LHCN-M2 (cell line): ENCODE data around the gene TIGIT. TPM values are rescaled to one million over a fixed set of nuclear protein-coding genes. Genes with fewer than 3 reads are reported as not detected.
"Not testable (repeated sequence)": the region's sequence is repeated elsewhere in the genome, so short reads cannot be mapped to it uniquely, and the experiment has no call there.

Experiments used
- DNase-seq: peaks from one replicate; pipeline ENCODE4 v3.0.0-alpha.2; 2012; ENCODE audit warnings: low read depth
- polyA plus RNA-seq: library from polyadenylated mRNA; unstranded; fragments of >200 nt; gene quantifications from one replicate; pipeline ENCODE4 v1.2.1, GENCODE V29; 2012; ENCODE audit warnings: missing spikeins
- total RNA-seq: library from RNA; depleted of rRNA; stranded (reverse); fragments of >200 nt; gene quantifications from 2 replicates; pipeline ENCODE4 v1.2.3, GENCODE V29; 2014; rRNA removed

The TIGIT gene
- not detected in 2 replicates for total RNA-seq
- polyA plus RNA-seq, result not detected

DNA sequence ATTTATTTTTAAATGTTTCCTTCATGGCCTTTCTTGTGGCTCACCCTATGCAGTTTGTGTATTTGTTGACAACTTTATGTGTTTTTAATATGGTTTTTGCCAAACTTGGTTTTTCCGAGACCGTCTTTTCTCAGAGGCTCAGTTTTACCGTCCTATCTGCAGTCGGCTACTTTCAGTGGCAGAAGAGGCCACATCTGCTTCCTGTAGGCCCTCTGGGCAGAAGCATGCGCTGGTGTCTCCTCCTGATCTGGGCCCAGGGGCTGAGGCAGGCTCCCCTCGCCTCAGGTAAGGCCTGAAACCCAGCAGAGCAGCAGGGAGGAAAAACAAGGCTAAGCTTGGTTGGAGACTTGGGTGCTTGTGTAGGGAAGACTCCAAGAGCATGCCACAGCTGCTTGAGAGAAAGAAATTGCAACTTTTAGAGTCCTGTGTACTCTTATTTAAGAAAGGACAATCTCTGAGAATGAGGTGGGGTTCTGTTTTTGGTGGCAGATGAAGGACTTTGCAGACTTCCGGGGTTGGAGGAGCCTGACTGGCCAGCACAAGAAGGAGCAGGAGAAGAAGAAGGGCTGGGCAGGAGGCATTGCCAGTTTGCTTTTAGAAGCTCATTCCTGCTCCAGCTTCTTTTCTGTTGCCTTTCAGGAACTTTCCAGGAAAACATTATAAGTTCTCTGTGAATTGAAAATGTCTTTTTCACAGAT lies at the start of gene TIGIT:
TIGIT (plus strand) TSS at position 191 of the 698 bp plus-strand sequence; CDS start at position 225, 34 bp downstream.
- no peak for DNase-seq

- no peak for DNase-seq
Measured at GRCh38 chr3:114252954-114253353, 40.9 kb upstream of the TIGIT start.

DNA sequence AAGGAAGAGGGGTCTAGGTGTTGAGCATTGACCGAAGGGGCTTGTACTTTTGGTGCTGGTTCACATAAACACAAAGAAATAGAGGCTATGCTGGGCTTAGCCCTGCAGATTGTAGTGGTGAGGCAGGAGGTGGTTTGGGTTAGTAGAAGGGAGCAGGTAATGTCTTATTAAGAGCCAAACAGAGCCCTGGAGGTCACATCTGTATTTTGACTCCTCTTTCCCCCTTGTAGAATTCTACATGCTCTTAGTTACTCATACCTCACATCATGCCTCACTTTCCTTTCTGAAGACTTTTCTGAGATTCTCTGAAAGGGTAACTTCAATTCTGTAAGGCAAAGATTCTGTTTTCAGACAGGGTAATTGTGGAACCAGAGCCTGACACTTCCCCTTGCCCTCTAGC lies 40.3 kb upstream of the TIGIT start:
- no peak for DNase-seq

- DNase-seq, result no peak
Measured at GRCh38 chr3:114259566-114259965, 34.3 kb upstream of the TIGIT start.

DNA sequence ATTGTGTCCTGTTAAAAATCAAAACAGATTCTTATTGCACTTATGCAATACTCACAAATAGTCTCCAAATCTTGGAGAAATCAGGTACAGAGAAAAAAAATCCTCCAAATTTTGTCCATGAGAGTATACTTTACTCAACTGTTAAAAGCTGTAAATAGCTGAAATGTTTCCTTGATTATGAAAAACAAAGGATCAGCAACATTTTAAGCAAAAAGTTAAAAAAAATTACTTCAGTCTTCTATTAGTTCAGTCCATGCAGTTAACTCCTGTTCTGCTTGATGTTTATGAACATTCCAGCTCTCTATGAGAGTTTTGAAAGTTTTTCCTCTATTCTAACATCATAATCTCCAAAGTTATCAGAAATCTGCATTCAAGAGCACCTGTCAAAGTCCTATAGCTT lies 33.7 kb upstream of the TIGIT start:
- no peak for DNase-seq

- DNase-seq, result no peak
Measured at GRCh38 chr3:114270019-114270418, 23.8 kb upstream of the TIGIT start.

DNA sequence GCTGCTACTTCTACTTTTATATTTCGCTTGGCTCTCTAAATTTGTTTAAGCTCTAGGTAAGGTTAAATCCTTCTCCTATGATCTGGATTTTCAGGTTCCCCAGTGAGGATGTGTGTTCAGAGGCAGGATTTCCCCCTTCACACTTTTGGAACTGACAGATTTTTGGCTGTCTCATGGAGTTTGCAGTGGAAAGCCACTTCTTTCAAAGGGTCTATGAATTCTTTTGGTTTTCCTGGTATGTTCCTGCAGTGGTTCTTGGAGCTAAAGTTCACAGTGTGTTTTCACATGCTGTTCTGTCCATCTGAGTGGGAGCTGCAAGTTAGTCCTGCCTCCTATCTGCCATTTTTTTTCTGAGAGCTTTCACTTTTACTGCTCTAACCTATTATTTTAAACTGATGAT lies 21.6 kb upstream of the TIGIT start:
- DNase-seq, result peak; percentile 17

GRCh38 chr3:114274929-114275328 lies 18.9 kb upstream of the TIGIT start:
- DNase-seq, result peak; percentile 67

- DNase-seq, result not testable (repeated sequence)
Measured at GRCh38 chr3:114276856-114277255, 17.0 kb upstream of the TIGIT start.

- DNase-seq, result no peak
Measured at GRCh38 chr3:114284644-114285043, 9.2 kb upstream of the TIGIT start.

DNA sequence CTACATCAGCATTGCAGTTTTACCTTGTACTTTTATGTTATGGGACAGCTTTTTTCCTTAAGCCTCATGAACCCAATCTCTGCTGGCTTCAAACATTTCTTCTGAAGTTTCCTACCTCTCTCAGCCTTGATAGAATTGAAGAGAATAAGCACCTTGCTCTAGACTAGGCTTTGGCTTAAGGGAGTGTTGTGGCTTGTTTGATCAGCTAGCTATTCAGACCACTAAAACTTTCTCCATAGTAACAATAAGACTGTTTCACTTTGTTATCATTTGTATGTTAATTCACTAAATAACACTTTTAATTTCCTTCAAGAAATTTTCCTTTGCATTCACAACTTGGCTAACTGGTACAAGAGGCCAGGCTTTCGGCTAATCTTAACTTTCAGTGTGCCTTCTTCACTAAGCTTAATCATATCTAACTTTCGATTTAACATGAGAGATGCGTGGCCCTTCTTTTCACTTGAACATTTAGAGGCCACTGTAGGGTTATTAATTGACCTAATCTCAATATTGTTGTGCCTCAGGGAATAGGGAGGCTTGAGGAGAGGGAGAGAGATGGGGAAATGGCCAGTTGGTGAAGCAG lies 8.1 kb upstream of the TIGIT start:
- no peak for DNase-seq

DNA sequence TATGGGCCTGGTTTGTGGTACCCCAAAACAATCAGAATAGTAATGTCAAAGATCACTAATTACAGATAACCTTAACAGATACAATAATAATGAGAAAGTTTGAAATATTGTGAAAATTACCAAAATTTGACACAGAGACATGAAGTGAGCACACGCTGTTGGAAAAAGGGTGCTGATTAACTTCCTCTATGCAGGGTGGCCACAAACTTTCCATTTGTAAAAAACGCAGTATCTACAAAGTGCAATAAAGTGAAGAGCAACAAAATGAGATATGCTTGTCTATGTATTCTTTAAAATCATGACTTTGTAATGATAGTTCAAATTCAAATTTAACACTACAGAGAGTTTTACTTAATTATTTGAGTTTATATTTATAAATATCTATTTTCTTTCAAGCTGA lies 7.6 kb upstream of the TIGIT start:
- no peak for DNase-seq

DNA sequence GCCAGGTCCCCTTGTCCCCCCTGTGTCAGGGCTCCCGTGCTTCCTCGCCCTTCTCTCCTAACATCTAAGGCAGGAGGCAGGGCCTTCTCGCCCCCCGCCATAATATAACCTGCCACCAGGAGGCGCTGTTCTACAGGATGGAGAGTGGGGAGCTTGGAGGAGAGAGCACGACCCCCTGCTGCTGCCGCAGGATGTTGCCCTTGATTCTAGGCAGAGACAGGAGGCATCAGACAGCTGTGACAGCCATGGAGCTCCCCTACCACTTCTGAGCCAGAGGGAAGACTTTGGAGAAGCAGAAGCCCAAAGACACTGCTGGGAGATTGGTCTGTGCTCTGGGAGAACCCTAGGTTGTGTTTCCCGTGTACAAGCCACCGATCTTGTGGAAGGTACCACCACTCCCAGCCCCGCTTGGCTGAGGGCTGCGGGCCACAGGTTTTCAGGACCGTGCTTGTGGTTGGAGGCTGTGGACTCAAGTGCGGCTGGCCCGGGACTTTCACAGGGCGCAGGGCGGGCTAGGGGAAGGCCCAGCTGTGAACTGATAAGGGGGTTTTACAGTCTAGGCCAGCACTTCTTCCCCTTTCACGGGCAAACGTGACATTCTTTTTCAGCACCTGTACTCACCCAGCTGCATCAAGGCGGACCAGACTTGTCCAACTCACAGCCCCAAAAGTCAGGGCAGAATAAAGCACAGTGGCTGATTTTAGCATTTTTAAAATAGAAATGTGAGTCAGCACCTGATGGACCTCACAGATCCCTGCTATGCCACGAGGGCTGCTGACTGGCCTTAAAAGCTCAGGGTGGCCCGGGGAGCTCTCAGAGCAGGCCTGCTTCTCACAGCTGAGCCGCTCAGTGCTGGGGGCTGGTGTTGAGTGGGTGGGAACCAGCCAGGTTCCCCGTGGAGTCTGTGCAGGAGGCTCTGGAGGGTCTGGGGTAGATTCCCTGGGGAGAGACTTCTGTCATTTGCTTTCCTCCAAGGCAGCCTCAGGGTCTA lies 2.6 kb upstream of the TIGIT start:
- peak; percentile 68 for DNase-seq

DNA sequence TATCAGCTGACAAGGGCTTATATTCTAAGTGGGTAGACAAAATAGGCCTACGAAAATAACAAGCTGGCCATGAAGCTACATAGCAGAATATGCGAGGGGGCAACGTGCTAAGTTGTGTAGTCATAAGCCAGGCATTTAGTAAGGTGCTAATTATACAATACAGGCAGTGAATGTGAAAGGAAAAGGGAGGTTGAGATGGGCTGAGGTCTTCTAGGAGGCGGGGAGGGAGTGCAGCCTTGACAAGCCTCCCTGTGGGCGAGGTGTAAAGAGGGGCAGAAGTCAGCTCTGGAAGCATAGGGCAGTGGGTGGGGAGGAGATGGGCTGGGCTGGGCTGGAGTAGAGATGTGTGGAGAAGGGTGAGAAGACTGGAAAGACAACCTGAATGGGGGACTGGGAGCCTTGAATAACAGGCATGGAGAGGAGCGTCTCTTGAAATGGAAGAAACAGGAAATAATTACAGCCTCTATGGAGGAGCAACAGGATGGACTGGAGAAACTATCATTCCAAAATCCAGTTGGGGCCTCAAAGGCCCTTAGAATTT lies 1.2 kb downstream of the TIGIT start:
- DNase-seq, result no peak

- DNase-seq, result no peak
Measured at GRCh38 chr3:114295946-114296345, 2.1 kb downstream of the TIGIT start.

DNA sequence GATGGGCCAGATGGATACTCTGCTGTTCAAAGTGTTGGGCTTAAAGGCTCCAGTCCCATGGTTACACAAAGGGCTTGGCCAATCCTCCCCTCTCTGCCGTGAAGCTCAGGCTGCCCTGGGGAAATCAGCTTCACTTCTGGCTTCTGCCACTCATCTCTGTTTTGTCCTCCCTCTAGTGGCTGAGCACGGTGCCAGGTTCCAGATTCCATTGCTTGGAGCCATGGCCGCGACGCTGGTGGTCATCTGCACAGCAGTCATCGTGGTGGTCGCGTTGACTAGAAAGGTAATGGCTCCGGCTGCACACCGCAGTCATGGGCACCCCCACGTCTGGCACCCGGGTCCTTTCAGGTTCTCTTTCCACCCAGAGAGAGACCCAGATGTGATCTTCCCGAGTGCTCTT lies 5.6 kb downstream of the TIGIT start:
- peak; percentile 23 for DNase-seq

DNA sequence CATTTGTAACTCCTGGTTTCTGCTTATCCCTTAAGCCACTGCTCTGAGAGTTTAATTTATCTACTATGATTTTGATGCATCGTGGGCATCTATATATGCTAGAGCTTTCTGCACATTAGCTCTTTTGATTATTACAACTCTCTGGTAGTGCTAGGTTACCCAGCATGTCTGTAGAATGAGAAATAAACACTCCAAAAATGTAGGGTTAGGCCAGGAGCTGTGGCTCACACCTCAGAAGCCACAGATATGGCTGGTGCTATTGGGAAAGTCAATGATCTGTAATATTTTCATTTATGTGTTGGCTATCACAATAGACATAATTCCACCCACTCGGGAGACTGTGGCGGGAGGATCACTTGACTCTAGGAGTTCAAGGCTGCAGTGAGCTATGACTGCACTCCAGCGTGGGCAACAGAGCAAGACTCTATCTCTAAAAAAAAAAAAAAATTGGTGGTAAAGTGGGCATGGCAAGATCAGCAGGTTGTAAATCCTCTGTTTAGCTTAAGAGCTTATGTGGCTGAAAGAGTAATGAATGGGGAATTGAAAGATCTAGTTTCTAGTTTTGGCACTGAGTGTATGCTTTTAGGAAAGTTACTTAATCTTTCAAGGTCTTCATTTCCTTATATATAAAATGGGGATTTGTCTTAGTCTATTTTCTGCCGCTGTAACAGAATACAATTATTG lies 6.3 kb downstream of the TIGIT start:
- no peak for DNase-seq

GRCh38 chr3:114307222-114307830 lies 13.5 kb downstream of the TIGIT start:
- no peak for DNase-seq

DNA sequence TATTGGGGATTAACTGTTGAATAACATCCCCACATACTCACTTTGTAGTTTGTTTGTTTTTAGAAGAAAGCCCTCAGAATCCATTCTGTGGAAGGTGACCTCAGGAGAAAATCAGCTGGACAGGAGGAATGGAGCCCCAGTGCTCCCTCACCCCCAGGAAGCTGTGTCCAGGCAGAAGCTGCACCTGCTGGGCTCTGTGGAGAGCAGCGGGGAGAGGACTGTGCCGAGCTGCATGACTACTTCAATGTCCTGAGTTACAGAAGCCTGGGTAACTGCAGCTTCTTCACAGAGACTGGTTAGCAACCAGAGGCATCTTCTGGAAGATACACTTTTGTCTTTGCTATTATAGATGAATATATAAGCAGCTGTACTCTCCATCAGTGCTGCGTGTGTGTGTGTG lies 14.0 kb downstream of the TIGIT start:
- no peak for DNase-seq

DNA sequence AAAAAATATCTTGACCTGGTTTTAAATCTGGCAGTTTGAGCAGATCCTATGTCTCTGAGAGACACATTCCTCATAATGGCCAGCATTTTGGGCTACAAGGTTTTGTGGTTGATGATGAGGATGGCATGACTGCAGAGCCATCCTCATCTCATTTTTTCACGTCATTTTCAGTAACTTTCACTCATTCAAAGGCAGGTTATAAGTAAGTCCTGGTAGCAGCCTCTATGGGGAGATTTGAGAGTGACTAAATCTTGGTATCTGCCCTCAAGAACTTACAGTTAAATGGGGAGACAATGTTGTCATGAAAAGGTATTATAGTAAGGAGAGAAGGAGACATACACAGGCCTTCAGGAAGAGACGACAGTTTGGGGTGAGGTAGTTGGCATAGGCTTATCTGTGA lies 14.5 kb downstream of the TIGIT start:
- DNase-seq, result no peak

DNA sequence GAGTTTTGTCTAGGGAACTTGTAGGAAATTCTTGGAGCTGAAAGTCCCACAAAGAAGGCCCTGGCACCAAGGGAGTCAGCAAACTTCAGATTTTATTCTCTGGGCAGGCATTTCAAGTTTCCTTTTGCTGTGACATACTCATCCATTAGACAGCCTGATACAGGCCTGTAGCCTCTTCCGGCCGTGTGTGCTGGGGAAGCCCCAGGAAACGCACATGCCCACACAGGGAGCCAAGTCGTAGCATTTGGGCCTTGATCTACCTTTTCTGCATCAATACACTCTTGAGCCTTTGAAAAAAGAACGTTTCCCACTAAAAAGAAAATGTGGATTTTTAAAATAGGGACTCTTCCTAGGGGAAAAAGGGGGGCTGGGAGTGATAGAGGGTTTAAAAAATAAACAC lies 15.0 kb downstream of the TIGIT start:
- no peak for DNase-seq
